Transverse colon (tissue), 4 donors: ENCODE measurements around the gene MCM9. TPM values are rescaled to one million over a fixed set of nuclear protein-coding genes. Genes with fewer than 3 reads are reported as not detected.
A peak's percentile ranks its signal among the peaks of the same experiment; 100 is the strongest.
"Not testable (repeated sequence)": the region's sequence is repeated elsewhere in the genome, so short reads cannot be mapped to it uniquely, and the experiment has no call there.

Experiments used
- DNase-seq: peaks from one replicate; pipeline ENCODE4 v3.0.0-alpha.2; 2019
- H3K27ac ChIP-seq, 4 donors: fragments of 200-600 bp; sonication (generic); 2 replicates each; pipeline ENCODE4 v1.5.1; 2016 to 2018; ENCODE audit warnings: inconsistent platforms in 4 of 4
- H3K27me3 ChIP-seq: fragments of 200-600 bp; sonication (generic); 2 replicates; pipeline ENCODE4 v1.5.1; 2017; ENCODE audit warnings: inconsistent platforms
- H3K36me3 ChIP-seq, 4 donors: fragments of 200-600 bp; sonication (generic); 2 replicates each; pipeline ENCODE4 v1.5.1; 2017 to 2019; ENCODE audit warnings: inconsistent platforms in 4 of 4
- H3K4me1 ChIP-seq, 4 donors: fragments of 200-600 bp; sonication (generic); 2 replicates each; pipeline ENCODE4 v1.5.1; 2017 to 2020; ENCODE audit warnings: inconsistent platforms in 4 of 4
- H3K4me3 ChIP-seq, 4 donors: fragments of 200-600 bp; sonication (generic); 1 replicate in 1 of 4; 2 replicates in 3 of 4; pipeline versions ENCODE4 v1.5.1 to v1.6.1; 2017 to 2019; ENCODE audit warnings: inconsistent platforms in 4 of 4
- H3K9me3 ChIP-seq, 2 donors: fragments of 200-600 bp; sonication (generic); 2 replicates each; pipeline ENCODE4 v1.5.1; 2017 to 2019; ENCODE audit warnings: inconsistent platforms in 2 of 2
- EP300 ChIP-seq: sonication (generic); formaldehyde crosslinking; IDR thresholded peaks from one replicate; pipeline ENCODE4 v1.6.1; 2017; ENCODE audit warnings: antibody characterized with exemption, low read depth
- POLR2A ChIP-seq: fragments of 450-650 bp; IDR thresholded peaks from one replicate; pipeline ENCODE4 v1.6.1; 2016; ENCODE audit warnings: antibody characterized with exemption, mild to moderate bottlenecking, moderate library complexity
- POLR2AphosphoS5 ChIP-seq, 3 donors: sonication (generic); formaldehyde crosslinking; IDR thresholded peaks; one replicate each; pipeline ENCODE4 v1.6.1; 2016; ENCODE audit warnings: antibody characterized with exemption in 3 of 3
- WGBS, 2 donors: methylation state at CpG; one replicate each; pipeline ENCODE4 v1.1.5; 2018; ENCODE audit warnings: low coverage in 1 of 2; 5-methylcytosine and 5-hydroxymethylcytosine counted together
- in situ Hi-C, 4 donors: fragments of 200-750 bp; cut with MboI; loops; one replicate each; pipeline versions ENCODE4 v1.15.0 to v1.15.1; 2017; ENCODE audit warnings: low sequenced_read_pairs in 3 of 4, low pct_ligation_motif_present in 1 of 4, low pct_unique_long_range_greater_than_20kb in 1 of 4
- intact Hi-C: fragments of 100-400 bp; cut with DNase I; formaldehyde crosslinking; loops from one replicate; pipeline ENCODE4 v1.15.1; 2023; ENCODE audit warnings: low total_unique reads
- total RNA-seq, 4 donors: library from RNA; depleted of rRNA; stranded (reverse); fragments of >200 nt; gene quantifications; one replicate each; pipeline ENCODE4 v1.1.0, GENCODE V29; 2016
- TF ChIP-seq, protein P1 (sequence below), 5 experiments: fragments of 200-600 bp in 3 of 5; fragments of 450-650 bp in 2 of 5; sonication (generic) in 3 of 5; IDR thresholded peaks; 1 replicate in 2 of 5; 2 replicates in 3 of 5; pipeline ENCODE4 v1.5.1; 2016 to 2017; ENCODE audit warnings: antibody characterized with exemption in 5 of 5, inconsistent platforms in 3 of 5, mild to moderate bottlenecking in 2 of 5, moderate library complexity in 1 of 5

Gene MCM9
- total RNA-seq, 4 donors from 2014 or later, result 5.2 to 27.6 (median 19.0) TPM

DNA sequence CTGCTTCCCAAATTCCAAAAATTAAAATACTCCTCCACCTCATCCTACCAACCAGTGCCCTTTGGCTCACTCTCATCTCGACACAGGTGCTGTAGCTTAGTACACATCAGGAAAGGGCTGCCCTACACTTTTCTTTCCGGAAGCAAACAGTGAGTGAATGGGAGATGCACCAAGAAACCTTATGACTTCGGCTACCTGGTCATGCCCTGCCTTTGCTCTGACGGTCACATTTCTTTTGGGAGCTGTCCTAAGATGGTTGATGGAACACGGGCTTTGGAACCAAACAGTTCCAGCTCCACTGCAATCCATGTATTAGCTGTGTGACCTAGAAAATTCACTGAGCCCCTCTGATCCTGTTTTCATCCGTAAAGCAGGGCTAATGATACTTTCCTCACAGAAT lies 133.7 kb downstream of the MCM9 start:
- H3K9me3 ChIP-seq, result no peaks in the 10 kb centered on the region
- no peaks in the 10 kb centered on the region for H3K27me3 ChIP-seq
- in situ Hi-C loops (loop anchor here in 1 of 4 donors (10.0 kb wide), 1 partner anchor 304 kb away; no protein-coding TSS in a partner anchor), intact Hi-C loops (no loop called here)
- WGBS, 2 donors, result 92 to 100% methylated on average over 3 to 6 of the region's 6 CpGs
- no peak overlapping the region for H3K27ac ChIP-seq
- TF ChIP-seq, protein P1, sequence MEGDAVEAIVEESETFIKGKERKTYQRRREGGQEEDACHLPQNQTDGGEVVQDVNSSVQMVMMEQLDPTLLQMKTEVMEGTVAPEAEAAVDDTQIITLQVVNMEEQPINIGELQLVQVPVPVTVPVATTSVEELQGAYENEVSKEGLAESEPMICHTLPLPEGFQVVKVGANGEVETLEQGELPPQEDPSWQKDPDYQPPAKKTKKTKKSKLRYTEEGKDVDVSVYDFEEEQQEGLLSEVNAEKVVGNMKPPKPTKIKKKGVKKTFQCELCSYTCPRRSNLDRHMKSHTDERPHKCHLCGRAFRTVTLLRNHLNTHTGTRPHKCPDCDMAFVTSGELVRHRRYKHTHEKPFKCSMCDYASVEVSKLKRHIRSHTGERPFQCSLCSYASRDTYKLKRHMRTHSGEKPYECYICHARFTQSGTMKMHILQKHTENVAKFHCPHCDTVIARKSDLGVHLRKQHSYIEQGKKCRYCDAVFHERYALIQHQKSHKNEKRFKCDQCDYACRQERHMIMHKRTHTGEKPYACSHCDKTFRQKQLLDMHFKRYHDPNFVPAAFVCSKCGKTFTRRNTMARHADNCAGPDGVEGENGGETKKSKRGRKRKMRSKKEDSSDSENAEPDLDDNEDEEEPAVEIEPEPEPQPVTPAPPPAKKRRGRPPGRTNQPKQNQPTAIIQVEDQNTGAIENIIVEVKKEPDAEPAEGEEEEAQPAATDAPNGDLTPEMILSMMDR (IDR thresholded peaks at IDR 0.05), result no peak
- no peak for TF ChIP-seq POLR2A
- no peak for TF ChIP-seq EP300
- TF ChIP-seq POLR2AphosphoS5 (IDR thresholded peaks at IDR 0.05), result no peak
- no peak overlapping the region for H3K4me3 ChIP-seq
- no peak for DNase-seq
- peaks cover 4 to 10% (median 8%) of the 10 kb centered on the region in 4 donors for H3K4me1 ChIP-seq
- H3K36me3 ChIP-seq, result no peaks in the 10 kb centered on the region

DNA sequence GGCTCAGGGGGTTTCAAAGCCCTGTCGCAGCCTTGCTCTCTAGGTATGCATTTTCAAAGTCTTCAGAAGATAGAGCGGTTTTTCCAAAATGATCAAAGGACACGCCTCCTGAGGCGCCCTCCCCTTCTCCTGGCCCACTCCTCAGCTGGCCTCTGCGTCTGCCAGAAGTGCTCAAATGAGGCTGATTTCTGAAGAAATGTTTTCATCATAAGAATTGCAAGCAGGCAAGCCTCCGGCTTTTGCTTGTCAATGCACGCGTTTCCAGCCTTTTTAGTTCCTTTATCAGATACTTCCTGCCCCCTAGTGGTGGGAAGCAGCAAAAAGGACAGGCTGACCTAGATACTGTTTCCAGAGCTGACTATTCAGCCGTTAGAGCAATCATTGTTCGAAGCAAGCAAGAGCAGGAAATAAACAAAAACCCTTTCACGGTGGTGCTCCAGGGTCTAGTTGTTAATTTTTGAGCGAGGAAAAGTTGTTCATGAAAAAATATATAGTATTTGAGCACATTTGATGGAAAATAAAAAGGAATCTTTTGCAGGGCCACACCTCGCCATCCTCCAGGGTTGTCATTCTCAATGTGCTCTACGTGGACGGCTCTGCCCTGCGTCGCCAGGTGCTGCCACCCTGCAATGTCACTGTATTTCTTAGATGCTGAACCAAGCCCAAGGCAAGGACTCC lies 134.4 kb downstream of the MCM9 start:
- peak; percentile 80 for DNase-seq
- Histone ChIP-seq H3K27ac (no peak overlapping the region), H3K4me1 (peaks cover 4 to 10% (median 8%) of the 10 kb centered on the region in 4 donors), H3K4me3 (no peak overlapping the region), H3K27me3 (no peaks in the 10 kb centered on the region), H3K36me3 (no peaks in the 10 kb centered on the region), H3K9me3 (no peaks in the 10 kb centered on the region)
- intact Hi-C loops (no loop called here), in situ Hi-C loops (loop anchor here in 1 of 4 donors (10.0 kb wide), 1 partner anchor 304 kb away; no protein-coding TSS in a partner anchor)
- no peak for TF ChIP-seq POLR2A
- TF ChIP-seq, protein P1 (IDR thresholded peaks at IDR 0.05), result peak; percentile 76 to 89 (median 86)
- 0 to 22% methylated on average over 6 to 17 of the region's 17 CpGs for whole genome bisulfite sequencing, 2 donors

DNA sequence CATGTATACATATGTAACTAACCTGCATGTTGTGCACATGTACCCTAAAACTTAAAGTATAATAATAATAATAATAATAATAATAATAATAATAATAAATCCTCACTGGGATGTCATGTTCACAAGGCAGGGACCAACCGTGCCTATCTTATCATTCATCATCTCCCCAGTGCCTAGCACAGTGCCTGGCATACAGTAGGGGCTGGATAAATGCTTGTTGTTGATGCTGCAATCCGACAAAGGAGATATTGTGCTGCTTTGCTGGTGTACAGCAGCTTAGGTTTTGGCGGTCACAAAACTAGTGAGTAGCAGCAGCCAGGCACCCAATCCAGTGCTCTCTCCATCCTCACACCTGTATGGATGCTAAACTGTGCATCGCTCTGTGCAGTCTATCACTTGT lies 135.1 kb downstream of the MCM9 start:
- 92 to 93% methylated on average over 4 of the region's 4 CpGs for WGBS, 2 donors
- intact Hi-C loops, result no loop called here

DNA sequence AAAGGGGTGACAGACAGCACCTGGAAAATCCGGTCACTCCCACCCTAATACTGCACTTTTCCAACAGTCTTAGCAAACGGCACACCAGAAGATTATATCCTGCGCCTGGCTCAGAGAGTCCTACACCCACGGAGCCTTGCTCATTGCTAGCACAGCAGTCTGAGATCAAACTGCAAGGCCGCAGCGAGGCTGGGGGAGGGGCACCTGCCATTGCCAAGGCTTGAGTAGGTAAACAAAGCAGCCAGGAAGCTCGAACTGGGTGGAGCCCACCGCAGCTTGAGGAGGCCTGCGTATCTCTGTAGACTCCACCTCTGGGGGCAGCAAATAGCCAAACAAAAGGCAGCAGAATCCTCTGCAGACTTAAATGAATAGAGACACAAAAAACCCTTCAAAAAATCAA lies 138.4 kb downstream of the MCM9 start:
- H3K36me3 ChIP-seq, H3K4me3 ChIP-seq, H3K4me1 ChIP-seq, H3K27me3 ChIP-seq, intact Hi-C loops, H3K9me3 ChIP-seq, H3K27ac ChIP-seq: not testable (repeated sequence)
- peak; percentile 71 for DNase-seq
- in situ Hi-C loops, result loop anchor here (25.0 kb wide), 2 partner anchors 234 to 509 kb away; no protein-coding TSS in a partner anchor
- WGBS, 2 donors, result 64% methylated on average over 9 of the region's 9 CpGs; no CpG with 5 or more reads in 1 of the 2 donors

More for the DNA sequence above, 135.1 kb downstream of the MCM9 start:
- Histone ChIP-seq H3K27me3 (no peaks in the 10 kb centered on the region), H3K27ac (no peak overlapping the region), H3K36me3 (no peaks in the 10 kb centered on the region), H3K4me1 (peaks cover 4 to 10% (median 8%) of the 10 kb centered on the region in 4 donors), H3K4me3 (no peak overlapping the region), H3K9me3 (no peaks in the 10 kb centered on the region)
- TF ChIP-seq EP300 (no peak), POLR2AphosphoS5 (IDR thresholded peaks at IDR 0.05) (no peak), POLR2A (no peak)
- DNase-seq, result no peak
- in situ Hi-C loops, result loop anchor here (10.0 to 25.0 kb wide), 3 partner anchors 238 to 513 kb away; no protein-coding TSS in a partner anchor

DNA sequence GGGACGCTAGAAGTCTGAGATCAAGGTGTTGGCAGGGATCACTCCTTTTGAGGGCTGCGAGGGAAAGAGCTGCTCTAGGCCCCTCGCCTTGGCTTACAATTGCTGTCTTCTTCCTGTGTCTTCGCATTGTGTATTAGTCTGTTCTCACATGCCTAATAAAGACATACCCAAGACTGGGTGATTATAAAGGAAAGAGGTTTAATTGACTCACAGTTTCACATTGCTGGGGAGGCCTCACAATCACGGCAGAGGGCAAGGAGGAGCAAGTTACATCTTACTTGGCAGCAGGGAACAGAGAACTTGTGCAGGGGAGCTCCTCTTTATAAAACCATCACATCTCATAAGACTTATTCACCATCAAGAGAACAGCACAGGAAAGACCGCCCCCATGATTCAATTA lies 143.5 kb downstream of the MCM9 start:
- in situ Hi-C loops, result loop anchor here (25.0 kb wide), 2 partner anchors 229 to 504 kb away; no protein-coding TSS in a partner anchor
- TF ChIP-seq POLR2A, result no peak
- no peak for TF ChIP-seq EP300
- TF ChIP-seq, protein P1 (IDR thresholded peaks at IDR 0.05), result no peak
- TF ChIP-seq POLR2AphosphoS5 (IDR thresholded peaks at IDR 0.05), result no peak
- Histone ChIP-seq H3K27me3 (no peaks in the 10 kb centered on the region), H3K4me1 (peaks cover 0 to 4% (median 0%) of the 10 kb centered on the region in 4 donors), H3K36me3 (no peaks in the 10 kb centered on the region), H3K4me3 (no peak overlapping the region), H3K9me3 (no peaks in the 10 kb centered on the region), H3K27ac (no peak overlapping the region)
- 86 to 100% methylated on average over 4 to 6 of the region's 6 CpGs for WGBS, 2 donors
- DNase-seq, result no peak
- intact Hi-C loops, result no loop called here
